NOMO-1 treated with dmso at 0.1 percent for 144 hours (cell line): ENCODE data around the gene RMRP.

Experiments used
- DNase-seq: peaks from one replicate; lab custom pipeline; 2025; ENCODE audit not compliant: unreplicated experiment; lab: John Stamatoyannopoulos, UW

RMRP gene

GRCh38 chr9:35666045-35666444, 8.2 kb upstream of the RMRP start:
- DNase-seq, result no peak

- DNase-seq, result no peak
Observed at GRCh38 chr9:35665471-35665818, 7.6 kb upstream of the RMRP start.

DNA sequence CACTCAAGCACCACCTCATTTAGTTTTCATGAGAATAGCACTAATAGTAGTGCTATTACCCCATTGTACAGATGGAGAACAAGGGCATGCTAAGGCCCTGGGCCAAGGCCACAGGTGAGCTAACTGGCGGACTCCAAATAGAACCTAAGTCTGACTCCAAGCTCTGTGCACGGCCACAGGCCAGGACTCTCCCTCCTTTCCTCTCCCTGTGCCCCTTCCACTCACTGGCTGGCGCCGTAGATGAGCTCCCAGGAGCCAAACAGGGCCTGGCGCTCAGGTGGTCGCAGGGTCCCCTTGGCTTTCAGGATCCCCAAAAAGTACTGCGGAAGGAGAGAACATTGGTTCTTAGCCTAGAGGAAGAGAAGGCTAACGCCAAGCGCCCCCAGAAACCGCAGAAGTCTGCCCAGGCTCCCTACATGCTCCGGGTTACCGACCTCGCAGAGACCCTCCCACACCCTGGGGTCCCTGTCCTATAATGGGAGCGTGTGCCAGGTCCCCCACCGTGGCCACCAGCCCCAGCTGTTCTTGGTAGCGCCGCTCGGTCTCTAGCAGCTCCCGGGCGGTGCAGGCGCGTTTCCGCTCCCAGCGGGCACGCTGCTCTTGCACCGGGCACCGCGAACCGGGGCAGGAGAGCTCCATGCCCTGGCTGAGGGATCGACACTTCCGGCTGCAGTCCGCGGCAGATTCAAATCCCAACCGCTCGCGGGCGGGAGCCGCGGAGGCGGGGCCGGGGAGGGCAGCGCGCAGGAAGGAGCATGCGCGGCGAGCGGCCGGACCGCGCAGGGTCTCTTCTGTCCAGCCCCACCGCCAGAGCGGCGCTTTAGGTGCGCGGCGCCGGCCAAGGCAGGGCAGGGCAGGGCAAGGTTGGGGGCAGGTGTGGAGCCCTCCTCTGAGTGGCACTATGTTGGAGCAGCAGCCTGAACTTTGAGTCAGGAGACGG, 7.0 kb upstream of the RMRP start, which contains the start of gene ARHGEF39:
ARHGEF39 (minus strand) TSS at position 665 of the 940 bp plus-strand sequence; CDS start at position 639, 26 bp downstream.
- peak; percentile 82 for DNase-seq

GRCh38 chr9:35662437-35662836, 4.6 kb upstream of the RMRP start:
- DNase-seq, result no peak

GRCh38 chr9:35661756-35662350, 4.0 kb upstream of the RMRP start:
- DNase-seq, result no peak

DNA sequence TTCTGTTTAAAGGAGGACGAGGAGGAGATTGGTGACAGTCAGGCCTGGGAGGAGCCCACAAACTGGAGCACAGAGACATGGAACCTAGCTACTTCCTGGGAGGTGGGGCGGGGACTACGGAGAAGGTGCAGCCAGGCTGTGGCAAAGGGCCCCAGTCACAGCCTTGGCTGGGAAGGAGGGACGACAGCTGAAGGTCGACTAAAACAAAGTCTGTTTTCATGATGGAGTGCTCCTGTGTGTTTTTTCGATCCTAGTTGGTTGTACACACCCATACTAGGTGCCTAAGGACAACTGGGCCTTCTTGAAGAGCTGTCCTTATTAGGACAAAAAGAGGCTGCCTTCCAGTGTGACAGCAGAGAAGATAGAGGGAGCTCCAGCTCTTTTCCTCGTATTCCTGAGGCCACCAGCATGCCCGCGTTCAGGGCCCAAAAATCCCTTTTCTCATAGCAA, 3.2 kb upstream of the RMRP start:
- DNase-seq, result no peak

DNA sequence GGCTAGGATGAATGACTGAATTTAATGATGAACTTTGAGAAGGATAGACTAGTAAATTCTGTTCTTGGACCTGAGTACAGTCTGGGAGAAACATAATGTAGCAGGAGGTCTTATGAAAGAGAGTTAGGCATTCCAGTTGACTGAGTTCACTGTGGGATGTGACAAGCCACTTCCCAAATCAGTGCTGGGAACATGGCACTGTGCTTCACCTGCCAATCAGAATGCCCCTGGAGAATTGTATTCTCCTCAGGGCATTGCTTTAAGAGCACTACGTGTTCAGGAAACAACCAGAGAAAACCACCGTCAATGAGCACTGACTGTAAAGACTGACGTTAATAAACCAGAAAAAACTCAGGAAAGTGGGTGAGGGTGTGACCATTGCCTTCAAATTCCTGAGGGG, 1.5 kb upstream of the RMRP start:
- no peak for DNase-seq

DNA sequence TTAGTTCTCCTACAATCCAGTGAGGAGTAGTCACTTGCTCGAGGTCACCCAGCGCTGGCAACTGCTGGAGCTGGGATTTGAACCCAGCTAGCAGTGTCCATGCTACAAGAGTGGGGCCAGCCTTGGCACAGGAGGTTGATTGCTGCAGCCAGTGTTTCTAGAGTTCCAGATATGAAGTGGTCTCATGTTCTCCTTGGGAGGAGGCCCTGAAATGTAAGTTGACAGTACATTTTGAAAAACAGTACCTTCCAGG, 1.1 kb upstream of the RMRP start:
- no peak for DNase-seq

DNA sequence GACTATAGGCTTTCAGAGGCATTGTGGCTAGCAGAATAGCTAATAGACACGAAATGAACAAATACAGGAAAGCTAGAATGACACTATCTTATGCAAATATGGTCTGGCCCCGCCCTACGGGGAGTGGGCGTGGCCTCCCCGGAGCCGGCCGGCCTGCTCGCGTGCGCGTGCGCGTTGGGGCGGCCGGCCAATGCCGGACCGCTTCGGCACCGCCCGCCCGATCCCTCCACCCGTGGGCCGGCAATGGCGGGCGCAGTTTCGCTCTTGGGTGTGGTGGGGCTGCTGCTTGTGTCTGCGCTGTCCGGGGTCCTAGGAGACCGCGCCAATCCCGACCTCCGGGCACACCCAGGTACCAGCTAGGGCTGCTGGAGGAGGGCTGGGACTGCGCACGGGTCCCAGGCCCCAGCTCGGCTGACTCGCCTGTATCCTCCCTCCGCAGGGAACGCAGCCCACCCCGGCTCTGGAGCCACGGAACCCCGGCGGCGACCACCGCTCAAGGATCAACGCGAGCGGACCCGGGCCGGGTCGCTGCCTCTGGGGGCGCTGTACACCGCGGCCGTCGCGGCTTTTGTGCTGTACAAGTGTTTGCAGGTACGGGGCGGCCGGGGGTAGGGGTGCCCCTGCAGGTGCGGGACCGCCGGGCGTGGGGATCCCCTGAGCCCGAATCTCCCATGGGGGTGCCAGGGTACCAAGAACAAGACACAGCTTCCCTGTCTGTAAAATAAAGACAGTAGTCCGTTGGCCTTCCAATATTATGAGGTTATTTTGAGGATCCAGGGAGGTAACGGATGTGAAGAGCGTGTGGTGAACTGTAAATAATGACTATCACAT, 533 bp upstream of the RMRP start, which contains the start of gene CCDC107:
CCDC107 (plus strand) TSS at position 156 of the 831 bp plus-strand sequence; CDS start at position 244, 88 bp downstream.
- peak; percentile 81 for DNase-seq

- no peak for DNase-seq
Observed at GRCh38 chr9:35656831-35657545, 831 bp downstream of the RMRP start.

DNA sequence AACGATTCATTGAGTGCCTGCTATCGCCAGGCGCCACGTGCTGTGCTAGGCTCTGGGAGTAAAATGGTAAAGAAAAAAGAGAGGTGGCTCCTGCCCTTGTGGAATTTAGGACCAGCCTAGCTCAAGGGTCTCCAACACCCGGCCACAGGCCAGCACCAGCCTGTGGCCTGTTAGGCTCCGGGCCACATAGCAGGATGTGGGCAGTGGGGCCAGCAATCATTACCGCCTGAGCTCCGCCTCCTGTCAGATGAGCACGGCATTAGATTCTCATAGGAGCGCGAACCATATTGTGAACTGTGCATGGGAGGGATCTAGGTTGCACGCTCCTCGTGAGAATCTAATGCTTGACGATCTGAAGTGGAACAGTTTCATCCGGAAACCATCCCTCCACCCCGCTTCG, 1.5 kb downstream of the RMRP start:
- DNase-seq, result no peak

DNA sequence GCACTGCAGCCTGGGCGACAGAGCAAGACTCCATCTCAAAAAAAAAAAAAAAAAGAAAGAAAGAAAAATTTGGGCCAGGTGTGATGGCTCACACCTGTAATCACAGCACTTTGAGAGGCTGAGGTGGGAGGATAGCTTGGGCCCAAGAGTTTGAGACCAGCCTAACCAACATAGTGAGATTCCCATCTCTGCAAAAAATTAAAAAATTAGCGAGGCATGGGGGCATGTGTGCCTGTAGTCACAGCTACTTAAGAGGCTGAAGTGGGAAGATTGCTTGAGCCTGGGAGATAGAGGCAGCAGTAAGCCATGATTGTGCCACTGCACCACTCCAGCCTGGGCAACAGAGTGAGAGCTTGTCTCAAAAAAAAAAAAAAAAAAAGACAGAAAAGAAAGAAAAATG, 4.2 kb downstream of the RMRP start:
- DNase-seq, result no peak

DNA sequence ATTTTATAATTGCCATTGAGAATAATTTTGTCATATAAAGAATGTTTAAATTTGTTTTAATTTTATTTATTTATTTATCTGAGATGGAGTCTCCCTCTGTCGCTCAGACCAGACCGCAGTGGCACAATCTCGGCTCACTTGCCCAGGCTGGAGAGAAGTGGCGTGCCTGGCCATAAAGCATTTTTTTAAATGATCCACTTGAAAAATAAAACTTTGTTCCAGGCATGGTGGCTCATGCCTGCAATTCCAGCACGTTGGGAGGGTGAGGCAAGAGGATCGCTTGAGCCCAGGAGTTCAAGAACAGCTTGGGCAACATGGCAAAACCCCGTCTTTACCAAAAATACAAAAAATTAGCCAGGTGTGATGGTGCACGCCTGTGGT, 5.0 kb downstream of the RMRP start:
- peak; percentile 46 for DNase-seq

GRCh38 chr9:35651956-35652828, 5.6 kb downstream of the RMRP start:
- peak; percentile 46 for DNase-seq

DNA sequence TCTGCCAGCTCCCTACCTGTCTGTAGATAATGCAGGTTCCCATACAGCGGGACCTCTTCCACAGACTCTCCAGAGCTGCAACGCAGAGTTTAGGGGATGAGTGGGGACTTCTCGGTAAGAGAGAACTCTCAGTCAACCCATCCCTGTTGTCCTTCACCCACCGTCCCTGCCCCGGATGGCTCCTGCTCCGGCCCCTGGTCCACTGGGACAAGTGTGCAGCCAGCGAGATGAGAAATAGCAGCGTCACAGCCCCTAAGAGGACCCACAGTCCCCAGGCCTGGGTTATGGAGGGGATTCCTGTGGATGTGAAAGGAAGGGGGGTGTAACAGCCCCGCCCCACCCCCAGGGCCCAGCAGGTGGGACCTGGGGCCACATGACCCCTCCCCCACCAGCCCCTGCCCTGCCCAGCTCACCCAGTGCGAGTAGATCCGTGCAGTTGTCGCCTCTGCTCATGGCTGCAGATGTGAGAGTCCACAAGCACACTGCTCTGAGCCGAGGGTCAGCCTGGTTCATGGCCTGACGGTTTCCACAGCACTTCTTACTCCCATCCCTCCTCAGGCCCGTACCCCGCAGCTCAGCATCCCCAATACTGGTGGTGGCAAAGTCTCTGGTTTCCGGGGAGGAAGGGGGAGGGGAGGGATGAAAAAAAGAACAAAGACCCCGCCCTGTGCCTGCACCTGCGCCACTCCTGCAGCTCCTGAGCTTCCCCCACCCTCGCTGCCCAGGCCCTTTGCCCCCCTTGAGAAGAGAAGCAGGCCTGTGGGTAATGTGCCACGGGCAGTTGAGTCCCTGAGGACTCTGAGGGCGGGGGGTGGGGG, 7.3 kb downstream of the RMRP start, which contains the start of gene SIT1:
SIT1 (minus strand) TSS at position 591 of the 818 bp plus-strand sequence; CDS start at position 513, 78 bp downstream.
- DNase-seq, result no peak

DNA sequence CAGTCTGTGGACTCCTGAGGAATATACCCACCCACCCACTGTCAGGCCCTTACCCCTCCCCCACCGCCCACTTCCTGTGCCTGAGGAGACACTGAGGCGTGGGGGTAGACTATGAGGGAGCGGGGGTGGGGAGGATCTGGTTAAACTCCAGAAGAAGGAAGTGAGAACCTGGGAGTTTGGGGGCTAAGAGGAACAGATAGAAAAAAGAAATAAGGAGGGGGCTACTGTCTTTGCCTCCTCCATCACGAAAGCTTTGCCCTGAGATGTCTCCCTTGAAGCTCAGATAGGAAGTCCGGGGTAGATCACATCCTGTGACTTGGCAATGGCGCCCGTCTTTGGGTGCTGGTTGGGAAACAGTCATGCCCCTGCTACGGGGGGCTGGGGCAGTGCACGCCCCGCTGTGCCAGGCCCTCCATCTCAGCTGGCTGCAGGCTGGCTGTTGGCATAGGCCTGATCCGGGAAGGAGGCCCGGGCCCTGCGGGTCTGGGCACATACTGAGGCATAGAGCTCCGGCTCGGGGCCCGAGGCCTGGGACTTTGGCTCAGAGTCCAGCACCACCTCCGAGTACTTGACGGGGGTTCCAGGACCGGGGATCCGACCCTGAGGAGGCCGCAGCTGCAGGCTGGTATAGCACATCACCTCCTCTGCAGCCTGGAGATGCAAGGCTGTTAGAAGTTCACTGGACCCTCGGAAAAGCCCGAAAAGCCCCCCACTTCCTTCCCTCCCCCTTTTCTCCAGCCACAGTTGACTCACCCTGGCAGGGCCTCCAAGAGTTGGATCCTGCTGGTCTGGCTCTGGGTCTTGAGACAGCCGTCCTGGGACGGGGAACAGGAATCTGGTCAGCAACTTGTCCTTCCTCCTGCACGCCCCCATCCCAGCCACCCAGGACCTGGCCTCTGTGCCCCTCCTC, 8.1 kb downstream of the RMRP start:
- peak; percentile 30 for DNase-seq

DNA sequence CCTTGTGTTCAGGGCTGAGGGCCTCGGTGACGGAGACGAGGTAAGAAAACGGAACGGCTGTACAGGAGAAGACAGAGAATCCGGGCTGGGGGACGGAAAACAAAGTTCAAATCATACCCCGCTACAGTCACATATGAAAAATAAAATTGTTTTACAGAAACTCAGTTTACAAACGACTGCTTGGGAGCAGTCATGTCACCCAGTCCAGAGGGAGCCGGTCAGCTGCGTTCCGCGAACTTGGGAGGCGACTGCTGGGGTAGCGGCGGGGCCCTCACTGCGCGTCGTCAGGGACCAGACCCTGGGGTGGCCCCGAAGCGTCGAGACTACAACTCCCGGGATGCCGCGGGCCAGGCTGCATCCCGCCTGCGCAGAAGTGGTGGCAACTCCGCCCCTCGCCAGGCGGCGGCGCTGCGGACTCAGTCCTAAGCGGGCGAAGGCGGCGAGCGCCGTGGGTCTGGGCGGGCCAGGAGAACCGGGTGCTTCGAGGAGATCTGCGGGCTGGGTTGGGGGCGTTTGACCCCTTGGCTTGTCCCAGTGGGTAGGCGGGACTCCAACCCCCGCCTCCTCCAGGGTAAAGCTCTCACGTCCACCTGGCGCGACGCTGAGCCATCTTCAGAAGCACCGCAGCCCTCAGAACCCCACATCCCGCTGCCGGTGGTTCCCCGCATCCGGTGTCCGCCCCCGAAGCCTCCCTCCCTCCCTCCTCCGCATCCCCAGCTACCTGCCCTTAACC, 11.1 kb downstream of the RMRP start:
- DNase-seq, result peak; percentile 92
